Measurements from ENCODE around the gene IGIP.

IGIP gene

DNA sequence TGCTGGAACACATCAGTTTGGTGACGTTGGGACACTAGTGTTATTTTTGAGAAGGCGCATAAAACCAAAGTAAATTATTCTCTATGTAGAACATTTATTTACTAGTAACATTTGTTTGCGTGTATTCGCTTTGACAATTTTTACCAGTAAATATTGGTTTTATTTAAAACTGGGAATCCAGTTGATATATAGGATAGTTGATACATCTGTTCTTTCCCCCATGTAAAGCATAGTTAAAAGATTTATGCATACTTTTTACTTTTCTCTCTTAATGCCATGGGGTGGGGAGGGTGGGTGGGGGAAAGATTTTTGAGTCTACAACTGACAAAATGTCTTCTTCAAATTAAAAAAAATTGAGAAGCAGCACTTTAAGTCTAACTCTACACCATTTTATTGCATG is at the start of gene IGIP:
Gene IGIP (plus strand): TSS at position 301 of the 400 bp plus-strand sequence. CDS start 2,540 bp downstream, outside the sequence.
- no peak for DNase-seq

DNA sequence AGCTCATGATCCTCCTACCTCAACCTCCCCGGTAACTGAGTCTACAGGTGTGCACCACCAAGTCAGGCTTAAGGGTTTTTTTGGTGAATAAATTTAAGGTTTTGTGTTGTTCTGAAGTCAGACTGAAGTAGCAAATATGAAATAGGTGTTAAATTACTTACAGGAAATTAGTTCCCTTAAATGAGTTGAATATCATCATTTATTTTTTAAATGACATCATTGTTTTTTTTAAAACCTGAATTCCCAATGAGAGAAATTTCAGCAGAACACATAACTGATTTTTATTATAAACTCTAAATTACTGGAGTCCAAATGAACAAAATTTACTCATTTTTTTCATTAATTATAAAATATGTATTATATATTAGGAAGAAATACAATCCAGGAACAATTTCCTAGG is 49.6 kb upstream of the IGIP start:
- DNase-seq, result no peak

DNA sequence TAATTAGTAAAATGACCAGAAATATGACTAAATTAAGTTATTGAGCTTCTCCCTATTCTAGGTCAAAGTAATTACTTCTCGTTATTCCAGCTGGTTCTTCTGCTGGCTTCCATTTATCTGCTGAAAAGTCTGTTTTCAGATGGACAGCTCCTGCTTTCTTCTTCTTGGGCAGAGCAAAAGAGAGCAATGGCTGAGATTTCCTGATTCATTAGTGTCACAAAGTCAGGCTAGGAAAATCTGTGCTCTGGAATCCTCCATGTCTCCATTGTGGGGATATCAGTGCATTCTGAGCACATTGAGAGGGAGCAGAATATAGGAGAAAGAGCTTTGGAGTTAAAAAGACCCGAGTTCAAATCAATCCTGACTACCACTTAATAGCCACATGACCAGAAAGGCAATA is 48.9 kb upstream of the IGIP start:
- no peak for DNase-seq

DNA sequence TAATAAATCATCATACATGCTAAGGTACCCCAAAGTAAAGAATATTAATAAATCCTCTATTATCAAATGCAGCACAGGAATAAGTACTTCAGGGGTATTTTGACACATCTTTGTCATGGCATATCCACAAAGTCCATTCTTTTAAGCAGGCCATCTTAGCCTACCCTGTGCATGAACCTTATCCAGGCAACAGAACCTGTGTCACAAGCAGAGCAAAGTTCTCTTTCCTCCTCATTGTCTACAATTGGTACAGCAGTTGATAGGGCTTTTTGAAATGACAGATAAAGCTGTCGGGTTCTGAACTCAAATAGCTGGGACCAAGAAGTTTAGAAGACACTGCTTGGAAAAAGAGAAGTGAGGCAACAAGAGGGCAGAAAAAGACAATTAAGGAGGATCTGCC is 42.6 kb upstream of the IGIP start:
- DNase-seq, result no peak

DNA sequence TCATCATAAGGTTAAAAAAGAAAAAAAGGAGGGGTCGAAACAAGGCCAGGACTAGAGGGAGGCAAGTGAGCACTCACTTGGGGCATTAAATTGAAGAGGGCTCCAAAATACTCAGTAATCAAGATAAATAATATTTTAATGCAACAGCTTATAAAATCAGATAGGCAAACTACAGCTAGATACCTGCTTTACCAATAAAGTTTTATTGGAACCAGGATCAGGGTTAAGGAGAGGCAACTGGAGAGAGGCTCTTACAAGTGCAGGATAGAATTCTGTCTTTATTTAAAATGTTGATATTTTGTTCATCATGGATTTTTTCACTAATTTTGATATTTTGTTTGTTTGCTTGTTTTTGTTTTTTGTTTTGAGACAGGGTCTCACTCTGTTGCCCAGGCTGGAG is 42.1 kb upstream of the IGIP start:
- DNase-seq, result no peak

DNA sequence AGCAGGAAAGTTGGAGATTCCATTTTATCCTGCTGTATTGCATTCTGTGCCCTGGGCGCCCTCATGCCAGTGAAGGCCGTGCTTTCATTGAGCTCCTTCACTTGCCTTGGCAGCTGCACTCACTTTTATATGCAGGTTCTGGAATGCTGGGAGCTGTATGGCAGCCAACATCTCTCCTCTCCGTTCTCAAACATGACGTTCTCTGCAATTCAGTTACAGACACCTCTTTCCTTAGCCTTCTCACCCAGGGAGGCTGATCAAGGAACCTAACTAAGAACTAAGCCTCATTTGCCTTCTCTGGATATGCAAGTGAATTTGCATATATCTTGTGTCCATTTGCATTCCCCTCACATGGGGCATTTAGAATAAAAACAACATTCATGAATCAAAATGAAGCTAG is 41.2 kb upstream of the IGIP start:
- DNase-seq, result no peak

DNA sequence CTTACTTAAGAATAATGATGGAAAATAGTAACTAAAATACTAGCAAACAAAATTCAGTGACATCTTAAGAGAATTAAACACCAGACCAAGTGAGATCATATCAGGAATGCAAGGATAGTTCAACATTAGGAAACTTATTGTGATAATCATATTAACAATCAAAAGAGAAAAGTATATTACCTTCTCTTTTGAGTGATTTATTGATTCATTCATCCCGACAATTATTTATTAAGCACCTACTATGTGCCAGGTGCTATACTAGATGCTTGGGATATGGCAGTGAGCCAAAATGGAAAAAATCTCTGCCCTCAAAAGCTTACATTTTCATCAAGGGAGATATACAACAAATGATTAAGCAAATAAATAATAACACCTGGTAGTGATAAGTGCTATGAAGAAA is 35.5 kb upstream of the IGIP start:
- no peak for DNase-seq

DNA sequence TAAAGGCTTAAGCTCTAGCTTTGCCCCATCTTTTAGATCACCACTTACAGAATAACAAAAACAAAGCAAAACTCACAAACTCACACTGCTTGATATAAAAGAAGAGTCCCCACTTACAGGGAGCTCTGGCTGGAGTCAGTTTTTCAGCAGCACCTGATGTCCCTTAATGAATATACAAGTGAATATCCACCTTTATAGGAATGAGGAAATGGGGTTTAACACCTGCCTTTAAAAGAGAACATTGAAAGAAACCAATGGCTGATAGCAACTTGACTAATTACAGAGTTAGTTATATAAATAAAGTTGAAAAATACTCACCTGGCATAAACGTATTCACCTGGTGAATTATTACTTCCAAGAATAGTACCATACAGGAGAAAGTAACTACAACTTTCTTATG is 32.6 kb upstream of the IGIP start:
- DNase-seq, result no peak

DNA sequence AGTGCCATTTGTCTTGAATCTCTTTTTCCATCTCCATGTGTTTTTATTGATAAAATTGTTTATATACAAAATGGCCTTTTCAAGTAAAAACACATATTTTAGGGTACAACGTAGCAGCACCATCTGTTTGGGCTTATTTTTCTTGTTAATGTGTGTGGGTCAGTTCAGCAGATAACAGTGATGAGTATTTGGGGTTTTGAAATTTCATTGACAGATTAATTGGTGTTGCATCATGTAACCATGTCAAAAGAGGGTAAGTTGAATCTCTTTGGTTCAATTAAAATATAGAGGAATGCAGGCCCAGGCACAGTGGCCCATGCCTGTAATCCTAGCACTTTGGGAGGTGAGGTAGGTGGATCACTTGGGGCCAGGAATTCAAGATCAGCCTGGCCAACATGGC is 31.9 kb upstream of the IGIP start:
- DNase-seq, result no peak

DNA sequence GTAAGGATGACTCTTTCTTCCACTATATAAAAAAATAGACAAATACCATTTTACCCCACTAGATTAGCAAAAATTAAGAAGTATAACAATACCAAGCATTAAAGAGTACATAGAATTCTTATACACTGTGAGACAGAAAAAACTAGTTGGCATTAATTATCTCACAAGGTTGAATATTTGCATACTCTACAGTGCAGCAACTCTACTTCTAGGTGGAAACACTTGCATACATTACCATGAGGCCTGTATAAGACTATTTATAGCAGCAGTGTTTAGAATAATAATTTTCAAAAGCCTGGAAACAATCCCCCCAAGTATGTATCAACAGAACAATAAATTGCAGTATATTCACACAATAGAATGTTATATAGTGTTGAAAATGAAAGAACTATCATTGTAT is 30.8 kb upstream of the IGIP start:
- DNase-seq, result no peak

DNA sequence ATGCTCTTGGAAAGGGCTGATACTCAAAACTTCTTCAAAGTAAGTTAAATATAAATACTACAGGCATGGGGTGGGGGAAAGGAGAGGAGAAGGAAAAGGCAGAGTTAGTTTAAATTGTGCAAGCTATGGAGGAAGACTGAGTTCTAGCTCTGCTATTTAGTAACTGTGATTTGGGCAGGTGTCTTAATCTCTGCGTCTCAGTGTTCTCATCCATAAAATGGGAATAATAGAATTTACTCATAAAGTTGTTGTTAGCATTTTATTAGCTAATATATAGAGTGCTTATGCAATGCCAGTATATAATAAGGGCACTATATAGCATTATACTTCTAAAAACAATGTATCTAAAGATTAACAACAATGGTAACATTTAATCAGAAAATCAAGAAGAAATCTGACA is 24.6 kb upstream of the IGIP start:
- no peak for DNase-seq

DNA sequence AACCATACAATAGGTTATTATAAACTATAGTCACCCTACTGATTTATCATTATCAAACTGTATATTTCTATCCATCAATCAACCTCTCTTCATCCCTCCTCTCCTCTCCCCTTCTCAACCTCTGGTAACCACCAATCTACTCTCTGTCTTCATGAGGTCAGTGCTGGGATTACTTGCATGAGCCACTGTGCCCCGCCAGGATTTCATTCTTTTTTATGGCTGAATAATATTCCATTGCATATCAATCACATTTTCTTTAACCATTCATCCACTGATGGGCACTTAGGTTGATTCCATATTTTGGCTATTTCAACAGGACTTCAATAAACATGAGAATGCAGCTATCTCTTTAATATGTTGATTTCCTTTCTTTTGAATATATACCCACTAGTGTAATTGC is 22.6 kb upstream of the IGIP start:
- DNase-seq, result no peak

DNA sequence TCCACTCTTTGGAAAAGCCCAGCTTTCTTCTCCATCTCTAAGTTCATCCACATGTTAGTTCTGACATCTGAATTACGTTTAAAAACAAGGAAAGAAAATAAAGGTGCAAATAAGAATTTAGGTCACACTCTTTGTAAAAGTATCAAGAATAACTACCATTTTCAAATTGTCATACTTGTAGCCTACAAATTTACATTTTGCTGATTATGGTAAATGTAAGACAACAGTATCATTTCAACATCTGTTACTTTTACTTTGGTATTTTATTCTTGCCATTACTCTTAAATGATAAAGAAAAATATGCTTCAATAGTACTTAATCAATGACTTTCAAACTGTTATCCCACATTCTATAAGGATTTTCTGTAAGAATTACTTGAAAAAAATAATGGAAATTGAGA is 21.6 kb upstream of the IGIP start:
- DNase-seq, result no peak

DNA sequence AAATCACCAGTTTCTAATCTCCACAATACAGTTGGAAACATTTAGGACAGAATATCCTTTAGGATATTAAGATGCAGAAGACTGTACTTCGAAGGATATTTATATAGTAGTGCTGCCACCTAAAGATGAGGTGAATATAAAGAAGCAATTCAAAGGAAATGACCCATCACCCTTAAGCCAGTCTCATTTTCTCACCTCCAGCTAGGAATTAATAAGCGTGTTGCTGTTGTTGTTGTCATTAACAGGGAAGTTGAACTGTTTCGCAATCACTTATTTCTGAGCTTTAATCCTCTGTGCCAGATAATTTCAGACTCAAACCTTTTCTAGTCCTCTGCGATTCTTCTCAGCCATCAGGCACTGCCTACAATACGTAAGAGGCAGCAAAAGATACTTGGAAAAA is 19.6 kb upstream of the IGIP start:
- no peak for DNase-seq

DNA sequence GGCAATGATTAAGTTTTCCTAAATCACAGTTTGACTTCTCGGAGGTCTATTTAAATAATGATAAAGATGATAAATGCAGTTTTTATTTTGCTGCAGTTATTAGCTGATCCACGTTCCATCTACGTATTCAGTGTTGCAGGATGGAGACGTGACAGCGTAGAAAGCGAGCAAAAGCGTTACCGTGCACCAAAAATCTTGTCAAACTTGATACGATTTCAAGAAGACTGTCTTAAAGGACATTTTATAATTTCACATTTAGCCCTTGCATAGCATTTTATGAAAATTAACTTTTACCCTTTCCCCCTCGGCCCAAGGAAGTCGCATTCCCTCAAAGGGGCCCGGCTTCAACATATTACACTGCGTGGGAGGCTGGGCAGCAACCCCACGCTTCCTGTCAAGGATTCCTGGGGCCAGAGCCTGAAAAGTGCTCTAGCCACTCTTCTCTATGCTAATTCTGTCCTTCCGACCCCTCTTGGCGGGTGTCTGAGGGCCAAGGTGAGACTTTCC is 18.9 kb upstream of the IGIP start:
- DNase-seq, result no peak

DNA sequence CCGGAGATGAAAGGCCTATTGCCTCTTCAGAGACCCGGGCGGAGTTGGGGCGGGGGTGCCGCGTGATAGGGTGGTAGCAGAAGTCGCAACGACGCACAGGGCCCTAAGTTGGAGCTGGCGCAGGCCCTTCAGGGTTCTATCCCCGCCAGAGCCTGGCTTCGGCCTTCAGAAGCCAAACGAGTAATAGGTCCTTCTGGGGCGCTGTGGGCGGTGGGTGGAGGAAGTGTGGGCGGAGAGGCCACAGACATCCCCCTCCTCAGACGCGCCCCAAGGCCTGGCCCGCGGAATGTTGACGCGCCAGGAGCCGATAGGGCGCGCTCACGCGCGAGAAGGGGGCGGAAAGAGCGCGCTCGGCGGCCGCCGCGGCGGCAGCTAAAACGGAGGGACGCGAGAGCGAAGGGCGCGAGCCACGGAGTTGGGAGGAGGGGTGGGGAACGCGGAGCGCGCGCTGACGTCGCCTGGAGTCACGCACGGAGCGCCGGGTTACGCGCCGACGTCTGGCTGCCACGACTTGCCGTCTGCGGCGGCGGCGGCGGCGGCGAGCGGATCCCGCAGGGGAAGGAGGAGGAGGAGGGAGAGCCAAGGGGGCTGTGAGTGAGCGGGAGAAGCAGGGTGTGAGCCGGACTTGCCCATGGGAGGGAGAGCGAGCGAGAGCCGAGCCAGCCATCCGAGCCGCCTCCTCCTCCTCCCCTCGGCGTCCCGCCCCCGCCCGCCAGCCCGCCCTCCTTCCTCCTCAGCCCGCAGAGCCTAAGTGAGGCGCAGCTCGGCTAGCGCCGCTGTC is 18.2 kb upstream of the IGIP start:
- peak; percentile 79 for DNase-seq

DNA sequence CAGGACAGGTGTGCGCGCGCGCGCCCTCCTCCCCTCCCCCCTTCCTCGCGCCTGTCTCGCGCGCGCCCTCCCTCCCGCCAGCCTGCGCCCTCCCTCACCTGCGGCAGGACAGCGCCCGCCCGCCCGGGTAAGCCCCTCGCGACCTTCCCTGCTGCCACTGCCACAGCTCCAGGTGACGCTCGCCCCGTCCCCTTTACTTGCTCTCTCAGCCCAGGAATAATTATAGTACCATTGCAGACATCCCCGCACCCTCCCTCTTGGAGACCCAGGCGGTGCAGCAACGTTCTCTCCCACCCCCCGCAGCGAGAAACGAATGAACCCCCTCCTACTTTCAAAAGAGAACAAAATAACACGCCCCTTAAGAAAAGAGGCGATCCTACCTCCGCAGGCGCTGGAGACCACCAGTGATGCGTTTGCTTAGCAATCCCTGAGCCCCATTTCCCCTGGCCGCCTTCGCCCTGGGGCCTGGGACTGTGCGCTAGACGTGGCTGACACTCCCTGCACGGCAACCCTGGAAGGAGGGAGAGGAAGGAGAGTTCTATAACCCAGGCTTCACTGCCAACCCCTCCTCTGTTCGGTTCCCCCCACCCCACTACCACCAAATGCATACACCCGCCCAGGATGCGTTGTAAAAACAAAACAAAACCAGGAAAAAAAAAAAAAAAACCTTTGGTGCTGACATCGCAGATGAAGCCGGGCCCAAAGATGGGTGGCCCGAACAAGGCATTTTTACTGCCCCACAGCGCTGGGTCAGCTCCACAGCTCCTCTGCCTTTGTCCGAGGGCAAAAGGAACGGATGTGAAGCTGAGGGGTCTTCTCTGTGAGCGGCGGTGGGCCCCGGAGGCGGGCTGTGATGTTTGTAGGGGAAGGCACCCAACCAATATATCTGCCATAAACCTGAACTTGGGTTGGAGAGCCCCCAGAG is 17.4 kb upstream of the IGIP start:
- DNase-seq, result no peak

DNA sequence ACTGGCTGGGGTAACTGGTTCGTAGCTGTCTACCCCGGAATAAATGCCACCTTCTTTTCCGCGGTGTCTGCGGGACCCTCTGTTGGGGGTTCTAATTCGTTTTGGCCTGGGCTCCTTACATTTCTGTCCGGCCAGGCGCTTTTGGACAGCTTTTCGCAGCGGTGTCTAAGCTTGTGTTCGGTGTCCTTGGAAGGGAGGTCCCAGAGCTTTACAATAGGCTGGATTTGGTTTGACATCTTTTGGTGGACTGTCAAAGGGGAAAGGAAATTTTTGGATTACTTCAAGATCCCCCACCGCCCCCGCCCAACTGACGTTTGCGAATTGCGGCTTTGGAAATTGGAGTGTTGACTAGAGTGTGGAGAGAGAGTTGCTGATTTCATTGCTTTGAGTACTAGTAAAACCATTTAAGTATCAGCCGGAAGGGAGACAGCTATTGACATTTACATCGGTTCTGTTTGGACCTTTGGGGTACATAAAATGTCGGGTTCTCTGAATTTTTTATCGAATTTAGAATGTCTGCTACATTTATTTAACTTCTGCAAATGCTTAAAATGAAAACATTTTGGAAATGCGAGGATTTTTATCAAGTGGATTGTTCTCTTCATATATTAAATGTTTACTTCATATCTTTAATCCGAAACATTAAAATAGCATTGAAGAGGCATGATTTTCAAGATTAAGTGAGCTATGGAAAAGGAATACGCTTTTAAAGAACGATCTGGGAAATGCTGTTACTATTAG is 16.5 kb upstream of the IGIP start:
- DNase-seq, result no peak

DNA sequence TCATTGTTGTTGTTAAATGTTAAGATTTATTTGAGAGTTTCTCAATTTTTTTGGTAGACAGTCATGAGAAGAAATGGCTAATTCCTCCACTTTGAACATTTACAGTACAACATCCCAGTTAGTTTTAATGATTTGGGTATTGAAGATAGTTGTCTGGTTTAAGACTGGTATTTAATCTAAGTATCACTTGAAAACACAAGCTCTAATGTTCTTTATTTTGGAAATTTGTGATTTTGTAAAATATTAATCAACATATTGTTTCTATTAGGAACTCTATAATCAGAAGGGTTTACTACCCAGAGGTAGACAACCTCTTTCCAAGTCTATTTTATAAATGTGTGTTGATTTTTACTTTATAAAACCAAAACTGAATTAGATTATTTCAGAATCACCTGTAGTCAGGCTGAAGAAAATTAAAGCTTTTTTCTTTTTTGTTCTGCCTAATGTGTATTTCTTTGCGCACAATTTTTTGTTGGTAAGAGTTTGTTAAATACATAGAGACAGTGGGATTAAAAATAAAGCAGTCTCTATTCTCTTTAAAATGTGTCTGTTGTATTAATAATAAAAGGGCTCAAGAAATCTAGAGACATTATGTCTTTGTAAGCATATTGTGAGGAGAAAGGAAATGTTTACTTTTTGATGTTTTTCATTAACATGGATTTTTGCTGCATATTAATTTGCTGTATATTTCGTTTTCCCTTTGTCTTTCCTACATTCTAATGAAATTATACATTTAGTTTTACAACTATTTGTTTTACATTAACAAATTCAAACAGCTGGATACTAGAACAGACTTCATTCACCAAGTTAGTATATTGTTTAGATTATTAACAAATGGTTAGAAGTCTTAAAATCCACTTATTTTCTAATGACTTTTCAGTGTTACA is 15.7 kb upstream of the IGIP start:
- no peak for DNase-seq

DNA sequence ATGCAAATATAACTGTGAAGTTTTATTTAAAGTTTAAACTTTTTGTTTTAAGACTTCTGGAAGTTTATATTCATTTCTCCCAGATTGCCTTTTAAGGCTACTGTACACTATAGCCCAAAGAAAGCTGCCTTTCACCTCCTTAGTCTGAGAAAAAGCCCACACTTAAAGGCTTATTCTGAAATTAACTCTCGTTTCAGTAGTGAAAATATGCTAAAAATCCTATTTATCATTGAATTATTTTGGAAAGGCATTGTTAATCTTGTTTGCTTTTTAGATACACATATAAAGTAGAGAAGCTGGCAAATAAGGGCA is 15.1 kb upstream of the IGIP start:
- no peak for DNase-seq

DNA sequence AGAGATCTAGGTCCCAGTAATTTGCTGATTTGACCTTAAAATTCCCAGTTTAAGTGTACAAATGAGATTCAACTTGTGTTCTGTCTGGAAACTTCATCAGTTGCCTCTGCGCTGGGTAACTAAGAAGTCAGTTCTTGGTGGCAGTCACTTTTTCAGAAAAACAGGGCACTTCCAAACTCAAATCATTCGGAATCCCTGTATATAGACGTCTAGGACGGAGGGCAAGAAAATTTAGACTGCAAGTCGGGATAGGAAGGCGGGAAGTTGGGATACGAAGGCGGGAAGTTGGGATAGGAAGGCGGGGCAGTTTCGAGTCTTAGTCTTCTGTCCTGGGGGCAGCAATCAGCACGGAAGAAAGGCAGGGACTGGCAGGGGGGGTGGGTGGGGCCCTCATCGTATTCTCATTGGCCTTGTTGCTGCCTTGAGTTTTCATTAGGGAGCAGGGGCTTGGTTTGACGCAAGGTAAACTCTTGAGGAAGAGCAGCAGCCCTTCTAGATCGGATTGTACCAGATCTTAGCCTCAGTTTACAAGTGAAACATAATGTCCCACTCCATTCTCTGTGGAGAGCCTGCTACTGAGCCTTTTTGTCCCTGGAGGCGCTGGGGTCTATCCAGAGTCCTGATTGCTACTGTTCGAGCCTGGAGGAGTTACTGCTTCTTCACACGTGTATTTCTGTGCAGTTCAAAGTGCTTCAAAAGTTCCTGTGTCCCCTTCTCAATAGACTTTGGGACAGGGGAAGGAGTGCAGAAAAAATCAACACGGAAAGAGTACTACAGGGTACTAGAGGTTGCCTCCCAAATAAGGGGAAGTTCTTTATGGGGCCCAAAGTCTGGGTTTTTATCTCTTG is 14.5 kb upstream of the IGIP start:
- DNase-seq, result no peak
